SK-N-SH (cell line): ENCODE data around the gene VIL1. TPM values are rescaled to one million over a fixed set of nuclear protein-coding genes. Genes with fewer than 3 reads are reported as not detected.

Experiments
- CTCF ChIA-PET: fragments of 300-600, 350-600 bp; formaldehyde crosslinking; extraction: SDS; loops from one replicate; lab custom pipeline; 2021; lab: Yijun Ruan, JAX
- POLR2A ChIA-PET: fragments of 350-600 bp; sonication (Branson Sonifier 250); formaldehyde crosslinking; extraction: SDS; loops from one replicate; lab custom pipeline; 2020; ENCODE audit warnings: antibody characterized with exemption, inconsistent platforms; lab: Yijun Ruan, JAX
- DNase-seq: peaks from one replicate; pipeline ENCODE4 v3.0.0; 2012
- H2AFZ ChIP-seq: fragments of 200-600 bp; sonication (generic); 2 replicates; pipeline ENCODE4 v1.8.1; 2016; ENCODE audit warnings: antibody characterized with exemption, mild to moderate bottlenecking, low read depth
- H3F3A ChIP-seq: fragments of 200-600 bp; sonication (generic); replicated peaks from 2 replicates; pipeline ENCODE3; 2016; ENCODE audit warnings: antibody characterized with exemption, mild to moderate bottlenecking; ENCODE audit not compliant: insufficient read depth
- H3K27ac ChIP-seq, 2 experiments: fragments of 200-500 bp in 1 of 2; fragments of 200-600 bp in 1 of 2; sonication (Bioruptor generic) in 1 of 2; sonication (generic), shearing (Covaris generic) in 1 of 2; 2 replicates each; pipeline versions ENCODE4 v1.5.1 to v1.6.1; 2014 to 2016; ENCODE audit warnings: low read depth in 2 of 2, inconsistent platforms in 1 of 2, low read length in 1 of 2, mild to moderate bottlenecking in 1 of 2, mixed read lengths in 1 of 2
- H3K27me3 ChIP-seq: fragments of 200-600 bp; sonication (generic), shearing (Covaris generic); 2 replicates; pipeline ENCODE4 v1.6.1; 2016; ENCODE audit warnings: mixed run types; ENCODE audit not compliant: insufficient read depth
- H3K36me3 ChIP-seq, 2 experiments: fragments of 200-500 bp in 1 of 2; fragments of 200-600 bp in 1 of 2; sonication (Bioruptor generic) in 1 of 2; sonication (generic) in 1 of 2; replicated peaks in 1 of 2; 2 replicates each; pipeline versions ENCODE3 to v1.5.1; 2014 to 2016; ENCODE audit warnings: low read length in 1 of 2, mild to moderate bottlenecking in 1 of 2; ENCODE audit not compliant: insufficient read depth in 2 of 2, control insufficient read depth in 1 of 2
- H3K4me1 ChIP-seq, 2 experiments: fragments of 200-500 bp in 1 of 2; fragments of 200-600 bp in 1 of 2; sonication (Bioruptor generic) in 1 of 2; sonication (generic), shearing (Covaris generic) in 1 of 2; 2 replicates each; pipeline versions ENCODE4 v1.5.1 to v1.6.1; 2014 to 2016; ENCODE audit warnings: low read depth in 1 of 2, low read length in 1 of 2, mixed run types in 1 of 2; ENCODE audit not compliant: insufficient read depth in 2 of 2, control insufficient read depth in 1 of 2
- H3K4me2 ChIP-seq: fragments of 200-600 bp; sonication (generic), shearing (Covaris generic); 2 replicates; pipeline ENCODE4 v1.6.1; 2017; ENCODE audit warnings: mixed run types
- H3K4me3 ChIP-seq, 2 experiments: fragments of 200-500 bp in 1 of 2; fragments of 200-600 bp in 1 of 2; sonication (Bioruptor generic) in 1 of 2; sonication (generic), shearing (Covaris generic) in 1 of 2; 2 replicates each; pipeline versions ENCODE4 v1.5.1 to v1.8.1; 2014 to 2016; ENCODE audit warnings: low read depth in 2 of 2, inconsistent platforms in 1 of 2, low read length in 1 of 2, mild to moderate bottlenecking in 1 of 2, mixed read lengths in 1 of 2, moderate library complexity in 1 of 2
- H3K79me2 ChIP-seq: fragments of 200-600 bp; sonication (generic); 2 replicates; pipeline ENCODE4 v1.8.1; 2017; ENCODE audit warnings: mild to moderate bottlenecking; ENCODE audit not compliant: insufficient read depth
- H3K9ac ChIP-seq: fragments of 200-600 bp; sonication (generic); 2 replicates; pipeline ENCODE4 v1.6.1; 2017; ENCODE audit warnings: mixed run types
- H3K9me2 ChIP-seq: fragments of 200-600 bp; sonication (generic); 2 replicates; pipeline ENCODE4 v1.6.1; 2017; ENCODE audit warnings: mixed run types
- H3K9me3 ChIP-seq: fragments of 200-600 bp; sonication (generic); 2 replicates; pipeline ENCODE4 v1.6.1; 2017; ENCODE audit warnings: mixed run types, mild to moderate bottlenecking, moderate library complexity
- H4K20me1 ChIP-seq: fragments of 200-600 bp; sonication (generic); 2 replicates; pipeline ENCODE4 v1.6.1; 2017; ENCODE audit warnings: mild to moderate bottlenecking, mixed run types; ENCODE audit not compliant: insufficient read depth
- CTCF ChIP-seq: fragments of 200-600 bp; sonication (generic); IDR thresholded peaks from 2 replicates; pipeline ENCODE4 v1.6.1; 2017; ENCODE audit warnings: antibody characterized with exemption, mild to moderate bottlenecking, moderate library complexity
- EP300 ChIP-seq, 2 experiments: IDR thresholded peaks; 2 replicates each; pipeline versions ENCODE4 v1.4.0 to v1.6.1; 2012; ENCODE audit warnings: borderline replicate concordance in 1 of 2, low read depth in 1 of 2, low read length in 1 of 2
- EZH2phosphoT487 ChIP-seq: fragments of 200-600 bp; sonication (generic); IDR thresholded peaks from 2 replicates; pipeline ENCODE4 v1.6.1; 2017; ENCODE audit warnings: low read depth, mixed run types, mild to moderate bottlenecking, antibody characterized with exemption, moderate library complexity, borderline replicate concordance
- FOXJ3 ChIP-seq: sonication (generic); formaldehyde crosslinking; IDR thresholded peaks from 2 replicates; pipeline ENCODE4 v1.5.1; 2020; ENCODE audit warnings: mild to moderate bottlenecking, missing genetic modification reagents
- FOXM1 ChIP-seq: IDR thresholded peaks from 2 replicates; pipeline ENCODE4 v1.4.0; 2012; ENCODE audit warnings: low read depth, mild to moderate bottlenecking
- IRF3 ChIP-seq: fragments of 150-350 bp; IDR thresholded peaks from 2 replicates; pipeline ENCODE4 v1.6.1; 2016; ENCODE audit warnings: mild to moderate bottlenecking, low read depth, low read length
- MEF2A ChIP-seq: IDR thresholded peaks from 2 replicates; pipeline ENCODE4 v1.4.0; 2012; ENCODE audit warnings: low read depth, borderline replicate concordance
- NRF1 ChIP-seq: IDR thresholded peaks from 2 replicates; pipeline ENCODE4 v1.6.1; 2012; ENCODE audit warnings: low read depth, mild to moderate bottlenecking, low read length
- PBX3 ChIP-seq: IDR thresholded peaks from 2 replicates; pipeline ENCODE4; 2012
- POLR2AphosphoS5 ChIP-seq: IDR thresholded peaks from 2 replicates; pipeline ENCODE4 v1.6.1; 2012; ENCODE audit warnings: low read depth, low read length
- RAD21 ChIP-seq: IDR thresholded peaks from 2 replicates; pipeline ENCODE4 v1.6.1; 2012; ENCODE audit warnings: mild to moderate bottlenecking, low read length
- RCOR1 ChIP-seq: fragments of 150-350 bp; IDR thresholded peaks from 2 replicates; pipeline ENCODE4 v1.6.1; 2017; ENCODE audit warnings: antibody characterized with exemption, low read length
- REST ChIP-seq: IDR thresholded peaks from 2 replicates; pipeline ENCODE4 v1.6.1; 2012; ENCODE audit warnings: mild to moderate bottlenecking, low read depth, low read length, moderate library complexity
- SMC3 ChIP-seq: IDR thresholded peaks from 2 replicates; pipeline ENCODE4 v1.6.1; 2012; ENCODE audit warnings: low read depth, low read length, improper control_type of control experiment
- TAF1 ChIP-seq: IDR thresholded peaks from 2 replicates; pipeline ENCODE4 v1.6.1; 2012; ENCODE audit warnings: low read depth, mild to moderate bottlenecking, low read length, moderate library complexity, borderline replicate concordance
- TCF12 ChIP-seq: IDR thresholded peaks from 2 replicates; pipeline ENCODE4 v1.4.0; 2012
- TEAD4 ChIP-seq: IDR thresholded peaks from 2 replicates; pipeline ENCODE4 v1.4.0; 2012; ENCODE audit warnings: mild to moderate bottlenecking, borderline replicate concordance; ENCODE audit not compliant: insufficient read depth
- USF2 ChIP-seq: fragments of 150-350 bp; IDR thresholded peaks from 2 replicates; pipeline ENCODE4 v1.6.1; 2017; ENCODE audit warnings: antibody characterized with exemption, low read length, low read depth, borderline replicate concordance
- YY1 ChIP-seq: IDR thresholded peaks from 2 replicates; pipeline ENCODE4 v1.4.0; 2012; ENCODE audit warnings: low read depth, mild to moderate bottlenecking
- ZBTB33 ChIP-seq: IDR thresholded peaks from 2 replicates; pipeline ENCODE4 v1.4.0; 2012; ENCODE audit warnings: low read depth, borderline replicate concordance
- WGBS: methylation state at CpG from one replicate; pipeline ENCODE4 v1.1.6; 2017; ENCODE audit warnings: low lambda C conversion rate; 5-methylcytosine and 5-hydroxymethylcytosine counted together
- polyA plus RNA-seq, 3 experiments: library from polyadenylated mRNA; depleted of rRNA; stranded (reverse); fragments of >200 nt; gene quantifications; 2 replicates each; pipeline ENCODE4 v1.2.3, GENCODE V29; 2012

Gene VIL1
- polyA plus RNA-seq, 1 of the 3 experiments (the other 2 are of a cell fraction) = under 0.01 TPM

GRCh38 chr2:218421027-218421426 lies 2.1 kb downstream of the VIL1 start:
- H3K36me3 ChIP-seq = no peaks in the 10 kb centered on the region
- no peaks in the 10 kb centered on the region for H3K9me3 ChIP-seq
- TF ChIP-seq USF2 (no peak), IRF3 (no peak), FOXM1 (no peak), MEF2A (no peak), FOXJ3 (no peak), SMC3 (no peak), TCF12 (no peak), PBX3 (no peak), POLR2AphosphoS5 (no peak), EZH2phosphoT487 (no peak), RCOR1 (no peak), ZBTB33 (no peak), TEAD4 (no peak), EP300 (IDR thresholded peaks at IDR 0.05; ENCODE audit: borderline replicate concordance in 1 of 2, low read depth in 1 of 2, low read length in 1 of 2) (no peak), TAF1 (no peak), RAD21 (no peak), YY1 (no peak), REST (no peak), CTCF (no peak), NRF1 (no peak)
- TF ChIP-seq, all 33 proteins: peak for 0
- Histone ChIP-seq H3K4me2 (no peak overlapping the region), H3F3A (no peaks in the 10 kb centered on the region), H3K27me3 (no peaks in the 10 kb centered on the region), H3K9ac (no peak overlapping the region), H3K9me2 (no peaks in the 10 kb centered on the region), H4K20me1 (no peaks in the 10 kb centered on the region), H3K27ac (no peak overlapping the region), H3K79me2 (no peaks in the 10 kb centered on the region), H2AFZ (no peak overlapping the region), H3K4me1 (no peaks in the 10 kb centered on the region), H3K4me3 (no peak overlapping the region)
- 79% methylated on average over 2 of the region's 2 CpGs for WGBS
- ChIA-PET POLR2A (no interaction called here), CTCF (interaction anchor here (0.7 kb wide), 1 partner anchor 10 kb away, joined by 3 read pairs; no protein-coding TSS in a partner anchor)
- DNase-seq = no peak
